MM.1S (cell line): ENCODE measurements around the gene INTS4.

Experiments
- EZH2 ChIP-seq: fragments of 300-600 bp; sonication (generic); optimal IDR thresholded peaks from 2 replicates; pipeline ENCODE3; 2017; ENCODE audit warnings: low read depth, mild to moderate bottlenecking, antibody characterized with exemption, low read length, mixed read lengths
- TF ChIP-seq, protein P1 (sequence below): fragments of 300-600 bp; sonication (generic); IDR thresholded peaks from 2 replicates; pipeline ENCODE4 v1.5.1; 2016; ENCODE audit warnings: antibody characterized with exemption, low read length, mixed read lengths

DNA sequence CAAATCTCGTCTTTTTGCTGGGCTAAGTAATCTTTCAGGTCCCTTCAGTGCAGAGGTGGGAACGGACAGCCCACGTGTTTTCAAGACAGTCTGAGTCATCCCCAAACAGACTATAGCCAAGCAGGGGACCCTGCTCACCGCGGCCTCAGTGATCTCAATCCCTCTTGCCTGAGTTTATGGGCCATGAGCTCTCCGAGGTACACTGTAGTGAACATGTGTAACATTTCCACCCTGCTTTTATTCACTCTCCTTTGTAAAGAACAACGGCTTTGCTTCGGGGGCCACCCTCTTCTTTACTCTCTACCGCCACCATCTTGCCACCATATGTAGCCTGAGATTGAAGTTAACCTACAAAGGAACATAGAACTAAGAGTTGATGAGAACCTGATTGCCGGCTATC, 40.2 kb upstream of the INTS4 start:
- TF ChIP-seq, protein P1, sequence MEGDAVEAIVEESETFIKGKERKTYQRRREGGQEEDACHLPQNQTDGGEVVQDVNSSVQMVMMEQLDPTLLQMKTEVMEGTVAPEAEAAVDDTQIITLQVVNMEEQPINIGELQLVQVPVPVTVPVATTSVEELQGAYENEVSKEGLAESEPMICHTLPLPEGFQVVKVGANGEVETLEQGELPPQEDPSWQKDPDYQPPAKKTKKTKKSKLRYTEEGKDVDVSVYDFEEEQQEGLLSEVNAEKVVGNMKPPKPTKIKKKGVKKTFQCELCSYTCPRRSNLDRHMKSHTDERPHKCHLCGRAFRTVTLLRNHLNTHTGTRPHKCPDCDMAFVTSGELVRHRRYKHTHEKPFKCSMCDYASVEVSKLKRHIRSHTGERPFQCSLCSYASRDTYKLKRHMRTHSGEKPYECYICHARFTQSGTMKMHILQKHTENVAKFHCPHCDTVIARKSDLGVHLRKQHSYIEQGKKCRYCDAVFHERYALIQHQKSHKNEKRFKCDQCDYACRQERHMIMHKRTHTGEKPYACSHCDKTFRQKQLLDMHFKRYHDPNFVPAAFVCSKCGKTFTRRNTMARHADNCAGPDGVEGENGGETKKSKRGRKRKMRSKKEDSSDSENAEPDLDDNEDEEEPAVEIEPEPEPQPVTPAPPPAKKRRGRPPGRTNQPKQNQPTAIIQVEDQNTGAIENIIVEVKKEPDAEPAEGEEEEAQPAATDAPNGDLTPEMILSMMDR = no peak
- TF ChIP-seq EZH2 = no peak
